Cardiac fibroblast (primary cell): Measurements from ENCODE around the gene PHACTR1.

Source experiments
- DNase-seq, 2 donors: peaks; one replicate each; pipeline versions ENCODE4 v3.0.0 to v3.0.0-alpha.2; 2010; ENCODE audit warnings: low read depth in 2 of 2
- H3K4me3 ChIP-seq, 2 donors: replicated peaks in 1 of 2; 1 replicate in 1 of 2; 2 replicates in 1 of 2; pipeline ENCODE4 v1.5.1; 2011; ENCODE audit warnings: low read depth in 2 of 2, low read length in 2 of 2, mild to moderate bottlenecking in 2 of 2, moderate library complexity in 1 of 2
- CTCF ChIP-seq: IDR thresholded peaks from one replicate; pipeline ENCODE4 v1.5.1; 2011; ENCODE audit warnings: low read depth, mild to moderate bottlenecking, low read length, inconsistent platforms

The PHACTR1 gene

GRCh38 chr6:13273931-13274706 is 557.6 kb downstream of the PHACTR1 start:
- TF ChIP-seq CTCF: no peak
- no peak for DNase-seq
- no peak overlapping the region for H3K4me3 ChIP-seq

- DNase-seq: no peak
- no peak overlapping the region for H3K4me3 ChIP-seq
- TF ChIP-seq CTCF: no peak
Observed at GRCh38 chr6:13274707-13275434, 558.3 kb downstream of the PHACTR1 start.

- TF ChIP-seq CTCF: no peak
- DNase-seq: no peak
- no peak overlapping the region for H3K4me3 ChIP-seq
Observed at GRCh38 chr6:13275435-13275989, 558.9 kb downstream of the PHACTR1 start.

- TF ChIP-seq CTCF: no peak
- DNase-seq: no peak
- H3K4me3 ChIP-seq: no peak overlapping the region
Observed at GRCh38 chr6:13277231-13277630, 560.7 kb downstream of the PHACTR1 start.

- no peak overlapping the region for H3K4me3 ChIP-seq
- DNase-seq: no peak
- no peak for TF ChIP-seq CTCF
Observed at GRCh38 chr6:13278164-13278563, 561.6 kb downstream of the PHACTR1 start.

- DNase-seq: peak in 1 of 2 donors; percentile 30
- no peak for TF ChIP-seq CTCF
- no peak overlapping the region for H3K4me3 ChIP-seq
Observed at GRCh38 chr6:13278991-13279390, 562.4 kb downstream of the PHACTR1 start.
